Caki2 (cell line): ENCODE measurements around the gene SULT1E1. TPM values are rescaled to one million over a fixed set of nuclear protein-coding genes. Genes with fewer than 3 reads are reported as not detected.
"Not testable (repeated sequence)": the region's sequence is repeated elsewhere in the genome, so short reads cannot be mapped to it uniquely, and the experiment has no call there.

Experiments
- DNase-seq: peaks from one replicate; pipeline ENCODE4 v3.0.0-alpha.2; 2015; ENCODE audit warnings: low read depth
- in situ Hi-C: cut with HindIII; loops from 2 replicates; pipeline ENCODE4 v1.10.0; 2016; ENCODE audit warnings: low sequenced_read_pairs, low pct_unique_long_range_greater_than_20kb, mixed read lengths
- total RNA-seq: library from RNA; depleted of rRNA; stranded (reverse); fragments of >200 nt; shearing (Covaris generic); gene quantifications from 2 replicates; pipeline ENCODE4 v1.2.3, GENCODE V29; 2014; ENCODE audit warnings: low replicate concordance

SULT1E1 gene
- total RNA-seq, 1 experiment from 2014 or later: not detected

- DNase-seq: no peak
- in situ Hi-C loops: no loop called here
Measured at GRCh38 chr4:69849969-69850368, 10.0 kb downstream of the SULT1E1 start.

- no peak for DNase-seq
- in situ Hi-C loops: no loop called here
Measured at GRCh38 chr4:69849297-69849696, 10.6 kb downstream of the SULT1E1 start.

- no peak for DNase-seq
- in situ Hi-C loops: no loop called here
Measured at GRCh38 chr4:69848028-69848427, 11.9 kb downstream of the SULT1E1 start.

GRCh38 chr4:69843932-69844331 lies 16.0 kb downstream of the SULT1E1 start:
- in situ Hi-C loops: no loop called here
- DNase-seq: no peak

- in situ Hi-C loops: no loop called here
Measured at GRCh38 chr4:69843301-69843700, 16.6 kb downstream of the SULT1E1 start.

DNA sequence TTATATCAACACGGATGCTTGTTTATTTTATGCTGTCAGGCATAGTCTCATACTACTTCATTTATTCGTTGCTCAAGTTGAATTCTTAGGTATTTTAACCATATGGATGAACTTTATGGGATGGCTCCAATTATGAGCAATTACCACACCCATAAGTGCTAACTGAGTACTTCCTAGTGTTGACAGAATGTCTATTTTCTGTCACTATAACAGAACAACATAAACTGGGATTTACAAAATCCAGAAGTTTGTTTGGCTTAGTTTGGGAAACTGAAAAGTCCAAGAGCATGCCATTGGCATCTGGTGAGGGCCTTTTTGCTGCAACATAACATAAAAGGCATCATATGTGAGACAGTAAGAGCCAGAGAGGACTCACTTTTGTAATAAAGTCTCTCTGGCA lies 21.0 kb downstream of the SULT1E1 start:
- in situ Hi-C loops: no loop called here
- no peak for DNase-seq

More at GRCh38 chr4:69843301-69843700, 16.6 kb downstream of the SULT1E1 start:
- DNase-seq: no peak

GRCh38 chr4:69836287-69836686 lies 23.7 kb downstream of the SULT1E1 start:
- no peak for DNase-seq
- in situ Hi-C loops: no loop called here

GRCh38 chr4:69835766-69836165 lies 24.2 kb downstream of the SULT1E1 start:
- DNase-seq: no peak

GRCh38 chr4:69833251-69833650 lies 26.7 kb downstream of the SULT1E1 start:
- peak; percentile 6 for DNase-seq
- in situ Hi-C loops: no loop called here

More at GRCh38 chr4:69835766-69836165, 24.2 kb downstream of the SULT1E1 start:
- in situ Hi-C loops: no loop called here

DNA sequence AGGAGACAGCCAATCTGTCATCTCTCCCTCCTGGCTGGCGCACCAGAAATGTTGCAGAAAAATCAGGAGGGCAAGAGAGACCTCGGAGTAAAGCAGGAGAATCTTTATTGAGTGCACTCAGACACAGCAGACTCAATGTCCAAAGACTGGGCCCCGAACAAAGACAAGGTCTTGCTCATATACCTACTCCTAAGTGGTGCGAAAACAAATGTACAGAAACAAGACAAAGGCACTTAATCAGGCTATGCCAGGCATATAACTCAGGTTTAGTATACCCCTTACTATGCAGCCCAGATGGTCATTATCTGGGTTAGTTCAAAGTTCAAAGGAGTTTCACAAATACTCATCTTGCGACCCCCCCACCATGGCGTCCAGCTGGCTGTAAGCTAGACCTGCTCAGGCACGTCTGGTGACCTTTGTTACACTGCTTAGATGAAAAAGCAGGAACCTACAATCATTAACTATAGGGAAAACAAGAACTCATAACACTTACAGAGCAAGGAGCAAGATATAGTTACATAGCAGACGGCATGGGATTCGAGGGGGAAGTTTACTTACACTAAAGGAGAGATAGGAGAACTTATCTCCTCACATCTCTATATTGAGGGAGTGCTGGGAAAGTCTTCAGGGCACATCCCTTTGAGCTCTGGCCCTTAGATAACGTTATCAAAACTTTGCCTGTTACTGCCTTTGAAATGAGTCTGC lies 27.5 kb downstream of the SULT1E1 start:
- in situ Hi-C loops: no loop called here
- DNase-seq: peak; percentile 86

DNA sequence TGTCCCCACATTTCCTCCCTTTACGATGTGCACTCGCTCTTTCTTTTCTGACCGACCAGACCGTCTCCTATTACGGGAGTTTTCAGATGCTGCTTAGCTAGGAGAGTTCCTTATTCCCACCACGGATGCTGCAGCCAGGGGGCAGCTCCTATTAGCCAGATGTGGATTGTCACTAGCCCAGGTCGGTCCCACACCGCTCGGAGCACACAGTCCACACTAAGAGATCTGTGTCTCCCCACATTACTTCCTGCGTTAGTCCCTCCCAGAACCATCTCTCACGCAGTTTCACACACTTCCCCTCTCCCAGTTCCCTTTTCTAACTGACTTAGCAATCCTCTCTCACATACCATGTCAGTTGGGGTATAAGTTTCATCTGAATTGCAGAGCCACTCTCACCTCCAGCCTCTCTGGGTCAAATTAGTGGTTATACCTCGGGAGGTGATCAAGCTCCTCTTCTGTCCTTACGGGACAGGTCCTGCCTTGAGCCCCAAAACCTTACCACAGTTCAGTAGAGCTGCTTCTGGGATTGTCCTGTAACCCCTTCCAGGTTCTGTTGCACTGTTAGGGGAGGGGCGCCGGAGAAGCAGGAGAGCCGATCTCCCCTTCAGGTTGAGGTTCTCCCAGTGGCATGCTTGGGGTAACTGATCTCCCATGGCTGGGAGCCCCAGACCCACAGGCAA lies 28.2 kb downstream of the SULT1E1 start:
- in situ Hi-C loops: no loop called here

GRCh38 chr4:69831270-69831627 lies 28.7 kb downstream of the SULT1E1 start:
- no peak for DNase-seq
- in situ Hi-C loops: no loop called here

More for the DNA sequence above, 28.2 kb downstream of the SULT1E1 start:
- no peak for DNase-seq

- in situ Hi-C loops: no loop called here
- DNase-seq: peak; percentile 78
Measured at GRCh38 chr4:69830560-69831269, 29.2 kb downstream of the SULT1E1 start.

DNA sequence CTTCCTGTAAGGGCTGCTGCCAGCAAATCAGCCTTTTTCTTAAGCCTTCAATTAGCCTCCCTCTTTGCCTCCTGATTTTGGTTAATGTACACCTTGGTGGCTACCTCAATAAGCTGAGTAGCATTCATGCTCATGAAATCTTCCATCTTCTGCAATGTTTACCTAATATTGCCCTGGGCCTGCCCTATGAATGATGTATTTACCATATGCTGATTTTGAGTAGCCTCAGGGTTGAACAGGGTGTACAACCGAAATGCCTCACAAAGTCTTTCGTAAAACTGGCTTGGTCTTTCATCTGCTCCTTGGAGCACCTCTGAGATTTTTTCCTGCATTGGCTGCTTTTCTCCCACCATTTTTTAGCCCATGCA lies 29.8 kb downstream of the SULT1E1 start:
- no peak for DNase-seq
- in situ Hi-C loops: no loop called here

DNA sequence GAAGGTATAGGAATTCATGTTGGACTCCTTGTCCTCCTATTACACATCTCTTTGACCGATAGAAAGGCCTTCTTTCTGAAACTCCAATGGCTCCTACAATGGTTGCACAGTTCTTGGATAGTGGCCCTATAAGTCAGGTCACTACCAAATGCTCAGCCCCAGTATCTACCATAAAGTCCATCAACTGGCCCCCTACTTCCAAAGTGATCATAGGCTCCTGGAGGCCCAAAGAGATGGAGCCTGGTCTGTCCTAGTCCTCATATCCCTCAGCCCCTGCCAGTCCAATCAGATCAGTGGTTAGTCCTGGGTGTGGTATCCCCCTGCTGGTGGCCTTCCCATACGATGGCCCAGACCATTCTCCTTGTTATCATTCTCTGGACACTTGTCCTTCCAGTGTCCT lies 30.3 kb downstream of the SULT1E1 start:
- no peak for DNase-seq

DNA sequence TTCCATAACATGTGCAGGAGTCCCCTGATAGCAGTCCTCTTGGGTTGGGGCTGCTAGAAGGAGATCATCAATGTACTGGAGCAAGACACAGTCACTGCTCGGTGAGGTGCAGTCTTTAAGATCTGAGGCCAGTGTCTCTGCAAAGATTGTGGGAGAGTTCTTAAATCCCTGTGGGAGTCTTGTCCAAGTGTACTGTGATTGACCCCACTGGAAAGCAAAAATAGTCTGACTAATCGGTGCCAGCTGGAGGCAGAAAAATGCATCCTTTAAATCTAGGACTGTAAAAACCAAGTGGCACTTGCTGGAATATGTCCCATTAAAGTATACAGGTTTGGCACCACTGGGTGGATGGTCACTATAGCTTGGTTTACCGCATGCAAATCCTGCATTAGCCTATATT lies 31.1 kb downstream of the SULT1E1 start:
- no peak for DNase-seq
- in situ Hi-C loops: no loop called here

More for the DNA sequence above, 30.3 kb downstream of the SULT1E1 start:
- in situ Hi-C loops: no loop called here

DNA sequence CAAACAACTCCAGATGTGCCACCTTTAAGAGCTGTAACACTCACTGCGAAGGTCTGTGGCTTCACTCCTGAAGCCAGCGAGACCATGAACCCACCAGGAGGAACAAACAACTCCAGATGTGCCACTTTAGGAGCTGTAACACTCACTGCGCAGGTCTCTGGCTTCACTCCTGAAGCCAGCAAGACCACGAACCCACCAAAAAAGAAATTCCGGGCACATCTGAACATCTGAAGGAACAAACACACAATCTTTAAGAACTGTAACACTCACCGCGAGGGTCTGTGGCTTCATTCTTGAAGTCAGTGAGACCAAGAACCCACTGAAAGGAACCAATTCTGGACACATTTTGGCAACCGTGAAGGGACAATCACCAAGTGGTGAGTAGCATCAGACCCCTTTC lies 34.9 kb downstream of the SULT1E1 start:
- in situ Hi-C loops, DNase-seq: not testable (repeated sequence)

DNA sequence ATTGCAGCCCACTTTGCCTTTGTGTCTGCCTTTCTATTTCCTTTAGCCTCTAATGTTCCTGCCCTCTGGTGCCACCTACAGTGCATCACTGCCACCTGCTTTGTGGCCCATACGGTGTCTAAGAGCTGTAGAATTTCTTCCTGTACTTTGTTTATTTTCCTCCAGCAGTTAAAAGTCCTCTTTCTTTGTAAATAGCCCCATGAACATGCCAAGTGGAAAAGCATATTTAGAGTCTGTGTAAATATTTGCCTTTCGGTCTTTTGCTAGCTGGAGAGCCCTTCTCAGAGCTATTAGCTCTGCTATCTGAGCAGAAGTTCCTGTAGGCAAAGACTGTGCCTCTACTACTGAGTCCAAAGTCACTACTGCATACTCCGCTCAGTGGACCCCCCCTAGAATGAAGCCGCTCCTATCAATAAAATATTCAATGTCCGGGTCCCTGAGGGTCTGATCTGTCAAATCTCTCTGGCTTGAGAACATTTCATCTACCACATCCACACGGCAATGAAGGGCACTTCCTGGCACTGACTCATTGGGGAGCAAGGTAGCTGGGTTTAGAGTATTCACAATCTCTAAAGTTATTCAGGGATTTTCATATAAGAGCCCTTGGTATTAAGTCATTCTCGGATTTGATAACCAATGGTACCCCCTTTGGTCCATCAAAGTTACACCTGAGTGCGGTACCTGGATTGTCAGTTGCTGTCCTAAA lies 36.3 kb downstream of the SULT1E1 start:
- in situ Hi-C loops: no loop called here
- DNase-seq: peak; percentile 41

- in situ Hi-C loops: no loop called here
Measured at GRCh38 chr4:69823048-69823447, 36.9 kb downstream of the SULT1E1 start.

More at GRCh38 chr4:69823048-69823447, 36.9 kb downstream of the SULT1E1 start:
- no peak for DNase-seq
